Measurements from ENCODE around the gene TTLL7. TPM values are rescaled to one million over a fixed set of nuclear protein-coding genes. Genes with fewer than 3 reads are reported as not detected.

The TTLL7 gene
- total and polyA plus RNA-seq, 9 of the 15 experiments (the other 6 are each of a cell fraction or from before 2014, with no cell fraction given) = 0.63 to 2.6 (median 1.7) TPM

DNA sequence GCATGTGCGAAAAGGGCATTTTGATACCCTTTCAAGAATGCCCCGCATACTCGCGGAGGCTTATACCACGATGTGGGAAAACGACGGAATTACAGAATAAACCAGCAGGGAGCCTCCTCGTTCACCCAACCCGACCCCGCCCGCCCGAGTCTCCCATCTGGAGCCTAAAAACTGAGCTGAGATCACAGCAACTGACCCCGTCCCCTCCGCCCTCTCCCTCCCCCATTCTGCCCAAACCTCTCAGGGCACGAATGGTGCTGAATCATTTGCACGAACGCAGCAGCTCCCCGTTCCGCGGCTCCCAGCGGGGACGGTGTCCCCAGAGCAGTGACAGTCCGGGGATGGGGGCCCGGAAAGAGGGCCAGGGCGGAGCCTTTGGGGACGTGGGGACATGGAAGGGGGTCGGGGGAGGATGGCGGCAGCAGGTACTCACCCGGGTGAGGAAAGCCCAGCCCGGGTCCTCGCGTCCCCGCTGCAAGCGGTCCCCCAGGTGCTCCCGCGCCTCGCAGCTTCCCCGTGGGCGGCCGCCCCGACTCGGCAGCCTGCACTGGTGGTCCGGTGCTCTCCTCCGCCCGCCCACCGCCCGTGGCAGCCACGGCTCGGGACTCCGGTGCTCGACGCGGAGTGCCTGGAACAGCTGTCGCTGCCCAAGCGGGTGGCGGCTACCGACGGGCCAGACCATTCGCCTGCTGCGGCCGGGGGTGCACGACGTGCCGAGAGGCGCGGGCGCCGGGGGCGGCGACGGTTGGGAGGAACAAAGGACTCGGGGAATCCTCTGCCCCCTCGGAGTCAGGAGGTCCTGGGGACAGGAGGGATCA lies at the start of gene TTLL7 (continued):
- TF ChIP-seq, protein P1, sequence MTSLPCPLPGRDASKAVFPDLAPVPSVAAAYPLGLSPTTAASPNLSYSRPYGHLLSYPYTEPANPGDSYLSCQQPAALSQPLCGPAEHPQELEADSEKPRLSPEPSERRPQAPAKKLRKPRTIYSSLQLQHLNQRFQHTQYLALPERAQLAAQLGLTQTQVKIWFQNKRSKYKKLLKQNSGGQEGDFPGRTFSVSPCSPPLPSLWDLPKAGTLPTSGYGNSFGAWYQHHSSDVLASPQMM (CRISPR knock-in tag; IDR thresholded peaks at IDR 0.05) = no peak
- TF ChIP-seq POLR2G (IDR thresholded peaks at IDR 0.05; ENCODE audit: low read depth, low read length) (peak; percentile 76), ZFX (CRISPR knock-in tag; IDR thresholded peaks at IDR 0.05) (0 out of 2 replicates have a peak, but pooled peaks have one; percentile 23), TAF1 (IDR thresholded peaks at IDR 0.05; ENCODE audit: control insufficient read depth, extremely low read depth, insufficient read depth, low read length, severe bottlenecking) (peak; percentile 17), XRCC5 (IDR thresholded peaks at IDR 0.05; ENCODE audit: low read depth, low read length) (no peak), KLF10 (CRISPR knock-in tag; IDR thresholded peaks at IDR 0.05) (no peak), ERF (CRISPR knock-in tag; IDR thresholded peaks at IDR 0.05) (no peak), POLR2B (IDR thresholded peaks at IDR 0.05; ENCODE audit: low read depth, partially characterized antibody) (no peak), ZNF717 (CRISPR knock-in tag; IDR thresholded peaks at IDR 0.05) (no peak), ATF7 (IDR thresholded peaks at IDR 0.05) (peak; percentile 100)
- TF ChIP-seq, protein P2, sequence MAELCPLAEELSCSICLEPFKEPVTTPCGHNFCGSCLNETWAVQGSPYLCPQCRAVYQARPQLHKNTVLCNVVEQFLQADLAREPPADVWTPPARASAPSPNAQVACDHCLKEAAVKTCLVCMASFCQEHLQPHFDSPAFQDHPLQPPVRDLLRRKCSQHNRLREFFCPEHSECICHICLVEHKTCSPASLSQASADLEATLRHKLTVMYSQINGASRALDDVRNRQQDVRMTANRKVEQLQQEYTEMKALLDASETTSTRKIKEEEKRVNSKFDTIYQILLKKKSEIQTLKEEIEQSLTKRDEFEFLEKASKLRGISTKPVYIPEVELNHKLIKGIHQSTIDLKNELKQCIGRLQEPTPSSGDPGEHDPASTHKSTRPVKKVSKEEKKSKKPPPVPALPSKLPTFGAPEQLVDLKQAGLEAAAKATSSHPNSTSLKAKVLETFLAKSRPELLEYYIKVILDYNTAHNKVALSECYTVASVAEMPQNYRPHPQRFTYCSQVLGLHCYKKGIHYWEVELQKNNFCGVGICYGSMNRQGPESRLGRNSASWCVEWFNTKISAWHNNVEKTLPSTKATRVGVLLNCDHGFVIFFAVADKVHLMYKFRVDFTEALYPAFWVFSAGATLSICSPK (IDR thresholded peaks at IDR 0.05; ENCODE audit: borderline replicate concordance) = no peak
- TF ChIP-seq, protein P3, sequence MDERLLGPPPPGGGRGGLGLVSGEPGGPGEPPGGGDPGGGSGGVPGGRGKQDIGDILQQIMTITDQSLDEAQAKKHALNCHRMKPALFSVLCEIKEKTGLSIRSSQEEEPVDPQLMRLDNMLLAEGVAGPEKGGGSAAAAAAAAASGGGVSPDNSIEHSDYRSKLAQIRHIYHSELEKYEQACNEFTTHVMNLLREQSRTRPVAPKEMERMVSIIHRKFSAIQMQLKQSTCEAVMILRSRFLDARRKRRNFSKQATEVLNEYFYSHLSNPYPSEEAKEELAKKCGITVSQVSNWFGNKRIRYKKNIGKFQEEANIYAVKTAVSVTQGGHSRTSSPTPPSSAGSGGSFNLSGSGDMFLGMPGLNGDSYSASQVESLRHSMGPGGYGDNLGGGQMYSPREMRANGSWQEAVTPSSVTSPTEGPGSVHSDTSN (CRISPR knock-in tag; IDR thresholded peaks at IDR 0.05; ENCODE audit: low read depth) = no peak
- TF ChIP-seq, protein P3 (tag; conservative IDR thresholded peaks at IDR 0.05; ENCODE audit: low read depth) = no peak
- TF ChIP-seq, protein P4, sequence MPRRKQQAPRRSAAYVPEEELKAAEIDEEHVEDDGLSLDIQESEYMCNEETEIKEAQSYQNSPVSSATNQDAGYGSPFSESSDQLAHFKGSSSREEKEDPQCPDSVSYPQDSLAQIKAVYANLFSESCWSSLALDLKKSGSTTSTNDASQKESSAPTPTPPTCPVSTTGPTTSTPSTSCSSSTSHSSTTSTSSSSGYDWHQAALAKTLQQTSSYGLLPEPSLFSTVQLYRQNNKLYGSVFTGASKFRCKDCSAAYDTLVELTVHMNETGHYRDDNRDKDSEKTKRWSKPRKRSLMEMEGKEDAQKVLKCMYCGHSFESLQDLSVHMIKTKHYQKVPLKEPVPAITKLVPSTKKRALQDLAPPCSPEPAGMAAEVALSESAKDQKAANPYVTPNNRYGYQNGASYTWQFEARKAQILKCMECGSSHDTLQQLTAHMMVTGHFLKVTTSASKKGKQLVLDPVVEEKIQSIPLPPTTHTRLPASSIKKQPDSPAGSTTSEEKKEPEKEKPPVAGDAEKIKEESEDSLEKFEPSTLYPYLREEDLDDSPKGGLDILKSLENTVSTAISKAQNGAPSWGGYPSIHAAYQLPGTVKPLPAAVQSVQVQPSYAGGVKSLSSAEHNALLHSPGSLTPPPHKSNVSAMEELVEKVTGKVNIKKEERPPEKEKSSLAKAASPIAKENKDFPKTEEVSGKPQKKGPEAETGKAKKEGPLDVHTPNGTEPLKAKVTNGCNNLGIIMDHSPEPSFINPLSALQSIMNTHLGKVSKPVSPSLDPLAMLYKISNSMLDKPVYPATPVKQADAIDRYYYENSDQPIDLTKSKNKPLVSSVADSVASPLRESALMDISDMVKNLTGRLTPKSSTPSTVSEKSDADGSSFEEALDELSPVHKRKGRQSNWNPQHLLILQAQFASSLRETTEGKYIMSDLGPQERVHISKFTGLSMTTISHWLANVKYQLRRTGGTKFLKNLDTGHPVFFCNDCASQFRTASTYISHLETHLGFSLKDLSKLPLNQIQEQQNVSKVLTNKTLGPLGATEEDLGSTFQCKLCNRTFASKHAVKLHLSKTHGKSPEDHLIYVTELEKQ (CRISPR knock-in tag; IDR thresholded peaks at IDR 0.05) = no peak
- TF ChIP-seq, protein P5, sequence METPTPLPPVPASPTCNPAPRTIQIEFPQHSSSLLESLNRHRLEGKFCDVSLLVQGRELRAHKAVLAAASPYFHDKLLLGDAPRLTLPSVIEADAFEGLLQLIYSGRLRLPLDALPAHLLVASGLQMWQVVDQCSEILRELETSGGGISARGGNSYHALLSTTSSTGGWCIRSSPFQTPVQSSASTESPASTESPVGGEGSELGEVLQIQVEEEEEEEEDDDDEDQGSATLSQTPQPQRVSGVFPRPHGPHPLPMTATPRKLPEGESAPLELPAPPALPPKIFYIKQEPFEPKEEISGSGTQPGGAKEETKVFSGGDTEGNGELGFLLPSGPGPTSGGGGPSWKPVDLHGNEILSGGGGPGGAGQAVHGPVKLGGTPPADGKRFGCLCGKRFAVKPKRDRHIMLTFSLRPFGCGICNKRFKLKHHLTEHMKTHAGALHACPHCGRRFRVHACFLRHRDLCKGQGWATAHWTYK (CRISPR knock-in tag; IDR thresholded peaks at IDR 0.05) = no peak
- TF ChIP-seq, protein P6, sequence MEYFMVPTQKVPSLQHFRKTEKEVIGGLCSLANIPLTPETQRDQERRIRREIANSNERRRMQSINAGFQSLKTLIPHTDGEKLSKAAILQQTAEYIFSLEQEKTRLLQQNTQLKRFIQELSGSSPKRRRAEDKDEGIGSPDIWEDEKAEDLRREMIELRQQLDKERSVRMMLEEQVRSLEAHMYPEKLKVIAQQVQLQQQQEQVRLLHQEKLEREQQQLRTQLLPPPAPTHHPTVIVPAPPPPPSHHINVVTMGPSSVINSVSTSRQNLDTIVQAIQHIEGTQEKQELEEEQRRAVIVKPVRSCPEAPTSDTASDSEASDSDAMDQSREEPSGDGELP (CRISPR knock-in tag; IDR thresholded peaks at IDR 0.05; ENCODE audit: borderline replicate concordance) = peak; percentile 92
